Measurements from ENCODE around the gene B3GALNT2.
"Not testable (repeated sequence)": the region's sequence is repeated elsewhere in the genome, so short reads cannot be mapped to it uniquely, and the experiment has no call there.

B3GALNT2 gene

GRCh38 chr1:235504122-235504493, at the start of gene B3GALNT2:
B3GALNT2 (minus strand) TSS chr1:235504452; CDS start chr1:235504252, 200 bp downstream.
- DNase-seq (ENCODE audit: low read depth, low spot score) = no peak
- H3K27ac ChIP-seq = peak within 1 kb of the TSS; percentile 96

GRCh38 chr1:235553112-235553551, 48.9 kb upstream of the B3GALNT2 start:
- DNase-seq (ENCODE audit: low read depth, low spot score) = no peak
- no peak overlapping the region for H3K27ac ChIP-seq

DNA sequence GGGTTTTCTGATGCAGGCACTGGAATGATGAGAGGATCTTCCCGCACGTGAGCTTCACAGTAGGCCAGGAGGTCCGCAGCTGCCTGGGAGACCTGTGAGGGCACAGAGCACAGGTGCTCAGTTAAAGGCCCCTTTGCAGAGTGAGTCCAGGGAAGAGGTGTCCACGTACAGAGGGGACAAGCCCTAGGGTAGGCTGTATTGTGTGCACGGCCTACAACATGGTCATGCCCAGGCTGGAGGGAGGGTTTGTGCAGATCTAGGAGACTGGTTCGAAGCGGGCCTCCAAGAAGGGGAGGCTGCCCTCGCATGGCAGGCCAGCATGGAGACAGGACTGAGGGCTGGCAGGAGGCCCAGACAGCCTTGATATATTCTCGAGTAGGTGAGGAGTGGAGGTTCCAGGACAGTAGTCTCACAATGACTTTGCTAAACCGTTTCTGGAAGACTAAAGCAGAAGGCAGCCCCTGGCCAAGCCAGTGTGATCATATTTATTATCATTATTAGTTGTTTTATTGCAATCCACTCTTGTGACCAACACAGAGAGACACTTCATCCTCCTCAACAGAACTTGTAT, 48.0 kb upstream of the B3GALNT2 start:
- H3K27ac ChIP-seq = no peak overlapping the region
- DNase-seq (ENCODE audit: low read depth, low spot score) = no peak

GRCh38 chr1:235549351-235550139, 45.3 kb upstream of the B3GALNT2 start:
- no peak for DNase-seq (ENCODE audit: low read depth, low spot score)
- no peak overlapping the region for H3K27ac ChIP-seq

DNA sequence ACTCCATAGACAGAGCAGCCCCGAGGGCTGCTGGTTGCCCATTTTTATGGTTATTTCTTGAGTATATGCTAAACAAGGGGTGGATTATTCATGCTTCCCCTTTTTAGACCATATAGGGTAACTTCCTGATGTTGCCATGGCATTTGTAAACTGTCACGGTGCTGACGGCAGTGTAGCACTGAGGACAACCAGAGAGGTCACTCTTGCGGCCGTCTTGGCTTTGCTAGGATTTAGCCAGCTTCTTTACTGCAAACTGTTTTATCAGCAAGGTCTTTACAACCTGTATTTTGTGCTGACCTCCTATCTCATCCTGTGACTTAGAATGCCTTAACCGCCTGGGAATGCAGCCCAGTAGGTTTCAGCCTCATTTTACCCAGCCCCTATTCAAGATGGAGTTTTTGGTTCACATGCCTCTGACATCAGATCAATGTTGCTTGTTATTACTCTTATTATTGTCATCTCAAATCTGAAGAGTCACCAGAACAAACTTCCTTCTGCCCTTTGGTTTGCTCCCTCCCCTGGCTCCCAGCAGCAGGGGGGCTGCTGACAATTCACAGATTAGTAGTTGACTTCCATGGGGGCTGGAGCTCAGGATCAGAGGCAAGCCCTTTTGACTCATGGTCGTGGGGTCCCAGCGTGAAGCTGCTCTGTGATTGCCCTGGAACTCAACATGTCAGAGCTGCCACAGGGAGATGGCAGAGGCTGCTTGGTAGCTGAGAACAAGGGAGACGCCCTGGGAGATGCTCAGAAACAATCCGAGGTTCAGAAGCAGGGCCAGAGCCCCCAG, 42.3 kb upstream of the B3GALNT2 start:
- H3K27ac ChIP-seq; DNase-seq (ENCODE audit: low read depth, low spot score): not testable (repeated sequence)

DNA sequence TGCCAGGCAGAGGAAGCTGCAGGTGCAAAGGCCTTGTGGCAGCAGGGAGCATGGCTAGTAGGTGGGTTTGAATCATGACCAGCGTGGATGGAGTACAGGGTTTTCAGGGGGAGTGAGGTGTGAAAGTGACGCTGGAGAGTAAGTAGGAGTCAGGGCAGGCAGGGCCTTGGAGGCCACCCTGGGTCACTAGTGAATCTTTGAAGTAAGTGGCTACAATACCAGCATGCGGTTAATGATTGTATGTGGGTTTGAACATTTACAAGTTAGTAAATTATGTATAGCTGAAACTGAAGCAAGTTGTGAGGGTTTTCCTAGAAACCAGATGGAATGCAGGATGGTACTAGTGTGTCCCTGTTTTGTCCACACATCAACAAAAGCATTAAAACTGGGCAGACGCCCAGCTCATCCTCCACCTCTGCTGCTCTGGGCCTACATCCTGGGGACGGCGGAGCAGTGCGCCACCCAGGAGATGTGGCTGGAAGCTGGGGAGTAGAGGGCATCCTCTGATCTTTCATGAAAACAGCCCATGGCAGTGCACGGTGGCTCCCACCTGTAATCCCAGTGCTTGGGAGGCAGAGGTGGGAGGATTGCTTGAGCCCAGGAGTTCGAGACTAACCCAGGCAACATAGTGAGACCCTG, 41.2 kb upstream of the B3GALNT2 start:
- DNase-seq (ENCODE audit: low read depth, low spot score) = no peak
- no peak overlapping the region for H3K27ac ChIP-seq

DNA sequence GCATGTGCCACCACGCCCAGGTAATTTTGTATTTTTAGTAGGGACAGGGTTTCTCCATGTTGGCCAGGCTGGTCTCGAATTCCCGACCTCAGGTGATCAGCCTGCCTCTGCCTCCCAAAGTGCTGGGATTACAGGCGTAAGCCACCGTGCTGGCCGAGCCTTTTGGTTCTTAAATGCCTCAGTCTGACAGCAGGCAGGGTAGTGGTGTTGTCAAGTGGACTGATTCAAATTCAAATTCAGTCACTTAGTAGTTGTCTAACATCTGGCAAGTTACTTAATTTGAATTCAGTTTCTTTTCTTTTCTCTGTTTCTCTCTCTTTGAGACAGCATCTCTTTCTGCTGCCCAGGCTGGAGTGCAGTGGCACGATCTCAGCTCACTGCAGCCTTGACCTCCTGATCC, 38.6 kb upstream of the B3GALNT2 start:
- not testable (repeated sequence) for H3K27ac ChIP-seq; DNase-seq (ENCODE audit: low read depth, low spot score)

DNA sequence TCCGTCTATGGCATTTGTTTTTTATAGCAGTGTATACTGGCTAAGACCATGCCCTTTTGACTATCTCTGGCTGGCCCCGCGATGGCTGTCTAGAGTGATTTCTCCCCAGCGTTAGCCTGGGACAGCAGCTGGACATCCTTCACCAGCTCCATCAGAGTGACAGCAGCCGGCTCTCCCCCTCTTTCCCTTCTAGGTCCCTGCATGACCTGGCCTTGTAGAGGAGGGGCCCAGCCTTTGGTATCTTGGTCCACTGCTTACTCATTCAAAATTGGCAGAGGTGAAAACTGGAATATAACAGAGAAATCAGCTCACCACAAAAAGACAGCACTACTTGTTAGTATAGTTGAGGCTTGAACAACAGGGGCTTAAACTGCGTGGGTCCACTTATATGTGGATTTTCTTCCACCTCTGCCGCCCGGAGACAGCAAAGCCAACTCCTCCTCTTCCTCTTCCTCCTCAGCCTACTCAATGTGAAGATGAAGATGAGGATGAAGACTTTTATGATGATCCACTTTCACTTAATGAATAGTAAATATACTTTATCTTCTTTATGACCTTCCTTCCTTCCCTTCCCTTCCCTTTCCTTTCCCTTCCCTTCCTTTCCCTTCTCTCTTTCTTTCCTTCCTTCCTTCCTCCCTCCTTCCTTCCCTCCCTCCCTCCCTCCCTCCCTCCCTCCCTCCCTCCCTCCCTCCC, 29.4 kb upstream of the B3GALNT2 start:
- no peak for DNase-seq (ENCODE audit: low read depth, low spot score)
- peak overlapping the region; percentile 91 for H3K27ac ChIP-seq

GRCh38 chr1:235532360-235532759, 28.1 kb upstream of the B3GALNT2 start:
- peak overlapping the region; percentile 91 for H3K27ac ChIP-seq
- DNase-seq (ENCODE audit: low read depth, low spot score) = peak; percentile 31

DNA sequence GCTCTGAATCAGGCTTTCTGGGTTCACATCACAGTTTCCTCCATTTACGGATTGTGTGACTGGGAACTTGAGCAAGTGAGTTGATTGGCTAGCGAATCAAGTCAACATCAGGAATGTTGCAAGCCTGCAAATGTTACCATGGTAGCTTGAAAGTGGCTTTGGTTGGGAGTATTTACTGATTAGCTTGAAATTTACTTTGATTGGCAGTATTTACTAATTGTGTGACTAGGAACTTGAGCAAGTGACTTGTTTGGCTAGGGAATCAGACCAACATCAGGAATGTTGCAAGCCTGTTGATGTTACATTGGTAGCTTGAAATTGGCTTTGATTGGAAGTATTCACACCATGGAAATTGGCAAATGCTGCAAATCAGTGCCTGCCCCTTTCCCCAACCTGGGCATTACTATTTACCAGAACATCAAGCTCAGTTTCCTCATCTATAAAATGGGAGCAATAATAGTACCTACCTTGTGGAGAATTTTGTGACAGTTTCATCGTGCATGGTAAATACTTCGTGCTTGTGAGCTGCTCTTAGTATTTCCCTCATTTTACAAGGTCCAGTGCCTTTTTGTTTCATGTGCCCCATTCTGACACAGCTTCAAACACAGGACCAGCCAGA, 23.1 kb upstream of the B3GALNT2 start:
- DNase-seq (ENCODE audit: low read depth, low spot score) = no peak
- no peak overlapping the region for H3K27ac ChIP-seq

DNA sequence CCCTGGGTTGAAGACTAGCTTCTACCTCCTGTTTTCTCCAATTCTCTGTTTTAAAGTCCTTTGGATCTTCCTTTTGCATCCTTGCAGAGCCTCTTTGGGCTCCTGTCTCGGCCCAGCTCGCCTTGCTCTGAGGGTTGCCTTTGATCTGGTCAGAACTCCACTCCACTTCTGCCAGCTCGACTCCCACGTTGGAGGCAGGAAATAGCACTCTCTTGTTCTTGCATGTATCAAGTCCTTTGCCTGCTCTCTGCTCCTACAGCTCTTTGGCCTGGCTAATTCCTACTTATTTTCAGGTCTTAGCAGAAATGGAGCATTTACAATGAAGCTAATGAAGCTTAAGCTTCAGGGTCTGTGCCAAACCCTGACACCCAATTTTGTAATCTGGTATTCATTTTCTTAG, 21.1 kb upstream of the B3GALNT2 start:
- H3K27ac ChIP-seq = no peak overlapping the region
- DNase-seq (ENCODE audit: low read depth, low spot score) = no peak

GRCh38 chr1:235516862-235517446, 12.7 kb upstream of the B3GALNT2 start:
- H3K27ac ChIP-seq = no peak overlapping the region
- no peak for DNase-seq (ENCODE audit: low read depth, low spot score)

GRCh38 chr1:235515844-235516512, 11.7 kb upstream of the B3GALNT2 start:
- H3K27ac ChIP-seq = no peak overlapping the region
- no peak for DNase-seq (ENCODE audit: low read depth, low spot score)

- DNase-seq (ENCODE audit: low read depth, low spot score) = no peak
- no peak overlapping the region for H3K27ac ChIP-seq
These were observed 9.5 kb upstream of the B3GALNT2 start for GRCh38 chr1:235513495-235514366.

GRCh38 chr1:235511470-235512240, 7.4 kb upstream of the B3GALNT2 start:
- no peak for DNase-seq (ENCODE audit: low read depth, low spot score)
- H3K27ac ChIP-seq = no peak overlapping the region

DNA sequence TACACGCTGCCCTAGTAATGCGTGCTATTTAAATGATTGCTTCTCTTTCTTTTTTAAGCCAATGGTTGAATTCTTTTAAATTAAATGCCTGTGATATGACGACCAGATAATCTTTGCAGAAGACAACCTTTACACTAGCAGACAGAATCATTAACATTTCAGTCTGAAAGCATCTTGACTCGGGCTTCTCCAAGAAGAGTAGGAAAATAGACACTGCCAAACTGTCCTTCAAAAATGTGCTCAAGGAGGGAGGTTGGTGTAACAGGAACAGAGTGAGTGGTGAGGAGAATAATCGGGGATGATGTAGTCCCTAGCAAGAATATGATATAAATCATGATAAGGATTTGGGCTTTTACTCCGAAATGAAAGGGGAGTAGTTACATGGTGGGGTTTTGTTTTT, 6.6 kb upstream of the B3GALNT2 start:
- no peak overlapping the region for H3K27ac ChIP-seq
- DNase-seq (ENCODE audit: low read depth, low spot score) = no peak

GRCh38 chr1:235507623-235508022, 3.4 kb upstream of the B3GALNT2 start:
- no peak for DNase-seq (ENCODE audit: low read depth, low spot score)
- no peak overlapping the region for H3K27ac ChIP-seq
